WTC11 (cell line): Measurements from ENCODE around the gene MANBA.

Experiments
- CREB1 ChIP-seq: sonication (generic); formaldehyde crosslinking; IDR thresholded peaks from 2 replicates; pipeline ENCODE4 v1.8.0; 2023; ENCODE audit warnings: mild to moderate bottlenecking, missing genetic modification reagents
- ELF4 ChIP-seq: sonication (generic); formaldehyde crosslinking; IDR thresholded peaks from 2 replicates; pipeline ENCODE4 v1.8.1; 2022; ENCODE audit warnings: low read depth, mild to moderate bottlenecking, moderate library complexity, missing genetic modification reagents
- ESRRA ChIP-seq: sonication (generic); formaldehyde crosslinking; IDR thresholded peaks from 2 replicates; pipeline ENCODE4 v1.8.1; 2022; ENCODE audit warnings: mild to moderate bottlenecking, missing genetic modification reagents, borderline replicate concordance
- NFYB ChIP-seq: sonication (generic); formaldehyde crosslinking; conservative IDR thresholded peaks from 2 replicates; pipeline ENCODE4 v1.8.0; 2022; ENCODE audit warnings: low read depth, missing genetic modification reagents
- SMAD4 ChIP-seq: sonication (generic); formaldehyde crosslinking; IDR thresholded peaks from 2 replicates; pipeline ENCODE4 v1.8.0; 2022; ENCODE audit warnings: mild to moderate bottlenecking, missing genetic modification reagents
- TF ChIP-seq, protein P1 (sequence below): fragments of 200-600 bp; IDR thresholded peaks from 2 replicates; pipeline ENCODE4 v1.8.0; 2022; ENCODE audit warnings: antibody characterized with exemption
- TF ChIP-seq, protein P2 (sequence below): sonication (generic); formaldehyde crosslinking; IDR thresholded peaks from 2 replicates; pipeline ENCODE4 v1.8.1; 2023; ENCODE audit warnings: mild to moderate bottlenecking, missing genetic modification reagents, moderate library complexity
- TF ChIP-seq, protein P3 (sequence below): sonication (generic); formaldehyde crosslinking; IDR thresholded peaks from 2 replicates; pipeline ENCODE4 v1.8.1; 2023; ENCODE audit warnings: mild to moderate bottlenecking, missing genetic modification reagents, borderline replicate concordance
- TF ChIP-seq, protein P4 (sequence below): sonication (generic); formaldehyde crosslinking; IDR thresholded peaks from 2 replicates; pipeline ENCODE4 v1.8.0; 2022; ENCODE audit warnings: mild to moderate bottlenecking, missing genetic modification reagents

DNA sequence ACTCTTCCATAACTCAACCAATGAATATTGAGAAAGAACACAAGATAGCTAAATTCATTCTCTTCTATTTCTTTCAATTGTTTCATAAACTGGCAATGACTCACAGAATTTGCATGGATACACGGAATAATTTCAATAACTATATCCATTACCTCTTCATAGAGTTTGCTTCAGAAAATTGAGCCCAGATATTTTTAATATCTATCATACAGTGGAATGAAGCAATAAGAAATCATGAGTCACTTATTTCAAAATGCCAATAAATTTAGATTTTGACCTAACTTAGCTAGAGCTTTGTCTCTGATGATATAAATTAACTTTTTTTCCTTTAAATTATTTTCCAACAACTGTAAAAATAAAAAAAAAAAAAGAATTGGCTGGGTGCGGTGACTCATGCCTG is 22.2 kb upstream of the MANBA start:
- TF ChIP-seq ESRRA (CRISPR knock-in tag), result no peak
- TF ChIP-seq, protein P1, sequence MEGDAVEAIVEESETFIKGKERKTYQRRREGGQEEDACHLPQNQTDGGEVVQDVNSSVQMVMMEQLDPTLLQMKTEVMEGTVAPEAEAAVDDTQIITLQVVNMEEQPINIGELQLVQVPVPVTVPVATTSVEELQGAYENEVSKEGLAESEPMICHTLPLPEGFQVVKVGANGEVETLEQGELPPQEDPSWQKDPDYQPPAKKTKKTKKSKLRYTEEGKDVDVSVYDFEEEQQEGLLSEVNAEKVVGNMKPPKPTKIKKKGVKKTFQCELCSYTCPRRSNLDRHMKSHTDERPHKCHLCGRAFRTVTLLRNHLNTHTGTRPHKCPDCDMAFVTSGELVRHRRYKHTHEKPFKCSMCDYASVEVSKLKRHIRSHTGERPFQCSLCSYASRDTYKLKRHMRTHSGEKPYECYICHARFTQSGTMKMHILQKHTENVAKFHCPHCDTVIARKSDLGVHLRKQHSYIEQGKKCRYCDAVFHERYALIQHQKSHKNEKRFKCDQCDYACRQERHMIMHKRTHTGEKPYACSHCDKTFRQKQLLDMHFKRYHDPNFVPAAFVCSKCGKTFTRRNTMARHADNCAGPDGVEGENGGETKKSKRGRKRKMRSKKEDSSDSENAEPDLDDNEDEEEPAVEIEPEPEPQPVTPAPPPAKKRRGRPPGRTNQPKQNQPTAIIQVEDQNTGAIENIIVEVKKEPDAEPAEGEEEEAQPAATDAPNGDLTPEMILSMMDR, result no peak
- TF ChIP-seq NFYB (CRISPR knock-in tag), result no peak
- no peak for TF ChIP-seq ELF4
- no peak for TF ChIP-seq SMAD4 (CRISPR knock-in tag)
- TF ChIP-seq, protein P2, sequence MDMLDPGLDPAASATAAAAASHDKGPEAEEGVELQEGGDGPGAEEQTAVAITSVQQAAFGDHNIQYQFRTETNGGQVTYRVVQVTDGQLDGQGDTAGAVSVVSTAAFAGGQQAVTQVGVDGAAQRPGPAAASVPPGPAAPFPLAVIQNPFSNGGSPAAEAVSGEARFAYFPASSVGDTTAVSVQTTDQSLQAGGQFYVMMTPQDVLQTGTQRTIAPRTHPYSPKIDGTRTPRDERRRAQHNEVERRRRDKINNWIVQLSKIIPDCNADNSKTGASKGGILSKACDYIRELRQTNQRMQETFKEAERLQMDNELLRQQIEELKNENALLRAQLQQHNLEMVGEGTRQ, result no peak
- TF ChIP-seq, protein P3, sequence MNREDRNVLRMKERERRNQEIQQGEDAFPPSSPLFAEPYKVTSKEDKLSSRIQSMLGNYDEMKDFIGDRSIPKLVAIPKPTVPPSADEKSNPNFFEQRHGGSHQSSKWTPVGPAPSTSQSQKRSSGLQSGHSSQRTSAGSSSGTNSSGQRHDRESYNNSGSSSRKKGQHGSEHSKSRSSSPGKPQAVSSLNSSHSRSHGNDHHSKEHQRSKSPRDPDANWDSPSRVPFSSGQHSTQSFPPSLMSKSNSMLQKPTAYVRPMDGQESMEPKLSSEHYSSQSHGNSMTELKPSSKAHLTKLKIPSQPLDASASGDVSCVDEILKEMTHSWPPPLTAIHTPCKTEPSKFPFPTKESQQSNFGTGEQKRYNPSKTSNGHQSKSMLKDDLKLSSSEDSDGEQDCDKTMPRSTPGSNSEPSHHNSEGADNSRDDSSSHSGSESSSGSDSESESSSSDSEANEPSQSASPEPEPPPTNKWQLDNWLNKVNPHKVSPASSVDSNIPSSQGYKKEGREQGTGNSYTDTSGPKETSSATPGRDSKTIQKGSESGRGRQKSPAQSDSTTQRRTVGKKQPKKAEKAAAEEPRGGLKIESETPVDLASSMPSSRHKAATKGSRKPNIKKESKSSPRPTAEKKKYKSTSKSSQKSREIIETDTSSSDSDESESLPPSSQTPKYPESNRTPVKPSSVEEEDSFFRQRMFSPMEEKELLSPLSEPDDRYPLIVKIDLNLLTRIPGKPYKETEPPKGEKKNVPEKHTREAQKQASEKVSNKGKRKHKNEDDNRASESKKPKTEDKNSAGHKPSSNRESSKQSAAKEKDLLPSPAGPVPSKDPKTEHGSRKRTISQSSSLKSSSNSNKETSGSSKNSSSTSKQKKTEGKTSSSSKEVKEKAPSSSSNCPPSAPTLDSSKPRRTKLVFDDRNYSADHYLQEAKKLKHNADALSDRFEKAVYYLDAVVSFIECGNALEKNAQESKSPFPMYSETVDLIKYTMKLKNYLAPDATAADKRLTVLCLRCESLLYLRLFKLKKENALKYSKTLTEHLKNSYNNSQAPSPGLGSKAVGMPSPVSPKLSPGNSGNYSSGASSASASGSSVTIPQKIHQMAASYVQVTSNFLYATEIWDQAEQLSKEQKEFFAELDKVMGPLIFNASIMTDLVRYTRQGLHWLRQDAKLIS (CRISPR knock-in tag), result no peak
- TF ChIP-seq CREB1 (CRISPR knock-in tag), result no peak
- TF ChIP-seq, protein P4, sequence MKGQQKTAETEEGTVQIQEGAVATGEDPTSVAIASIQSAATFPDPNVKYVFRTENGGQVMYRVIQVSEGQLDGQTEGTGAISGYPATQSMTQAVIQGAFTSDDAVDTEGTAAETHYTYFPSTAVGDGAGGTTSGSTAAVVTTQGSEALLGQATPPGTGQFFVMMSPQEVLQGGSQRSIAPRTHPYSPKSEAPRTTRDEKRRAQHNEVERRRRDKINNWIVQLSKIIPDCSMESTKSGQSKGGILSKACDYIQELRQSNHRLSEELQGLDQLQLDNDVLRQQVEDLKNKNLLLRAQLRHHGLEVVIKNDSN, result no peak
